HepG2 (cell line): Measurements from ENCODE around the gene NRGN. TPM values are rescaled to one million over a fixed set of nuclear protein-coding genes. Genes with fewer than 3 reads are reported as not detected.

Source experiments
- GLI4 ChIP-seq: sonication (generic); formaldehyde crosslinking; IDR thresholded peaks from 2 replicates; pipeline ENCODE4 v1.5.1; 2020; ENCODE audit warnings: missing genetic modification reagents, mild to moderate bottlenecking, moderate library complexity, borderline replicate concordance
- LCORL ChIP-seq, 2 experiments: fragments of 450-650 bp in 1 of 2; sonication (generic) in 1 of 2; formaldehyde crosslinking in 1 of 2; IDR thresholded peaks; 2 replicates each; pipeline versions ENCODE4 v1.5.0 to v1.6.1; 2017 to 2020; ENCODE audit warnings: antibody characterized with exemption in 1 of 2, missing genetic modification reagents in 1 of 2
- MIER3 ChIP-seq: IDR thresholded peaks from 2 replicates; pipeline ENCODE4 v1.6.1; 2016; ENCODE audit warnings: missing compliant biosample characterization, borderline replicate concordance
- MYPOP ChIP-seq: sonication (generic); formaldehyde crosslinking; IDR thresholded peaks from 2 replicates; pipeline ENCODE4 v1.8.1; 2023; ENCODE audit warnings: mild to moderate bottlenecking, moderate library complexity, missing genetic modification reagents
- MZF1 ChIP-seq: sonication (generic); formaldehyde crosslinking; IDR thresholded peaks from 2 replicates; pipeline ENCODE4 v1.8.1; 2023; ENCODE audit warnings: mild to moderate bottlenecking, missing genetic modification reagents, borderline replicate concordance
- NCOA2 ChIP-seq: sonication (generic); formaldehyde crosslinking; IDR thresholded peaks from 2 replicates; pipeline ENCODE4 v1.8.0; 2022; ENCODE audit warnings: inconsistent platforms
- NONO ChIP-seq, 2 experiments: fragments of 450-650 bp in 1 of 2; sonication (generic) in 1 of 2; formaldehyde crosslinking in 1 of 2; IDR thresholded peaks in 1 of 2; conservative IDR thresholded peaks in 1 of 2; 2 replicates each; pipeline versions ENCODE4 v1.6.1 to v1.8.0; 2017 to 2022; ENCODE audit warnings: mild to moderate bottlenecking in 1 of 2, missing genetic modification reagents in 1 of 2, moderate library complexity in 1 of 2
- NR2F6 ChIP-seq, 2 experiments: IDR thresholded peaks; 2 replicates each; pipeline ENCODE4 v1.6.1; 2016; ENCODE audit warnings: antibody characterized with exemption in 1 of 2, mild to moderate bottlenecking in 1 of 2
- POLR2G ChIP-seq: fragments of 200-400 bp; formaldehyde crosslinking; IDR thresholded peaks from 2 replicates; pipeline ENCODE4 v1.6.1; 2018; ENCODE audit warnings: mild to moderate bottlenecking, low read depth, low read length, moderate library complexity
- SMYD3 ChIP-seq: sonication (generic); formaldehyde crosslinking; IDR thresholded peaks from 2 replicates; pipeline ENCODE4 v1.8.1; 2023; ENCODE audit warnings: mild to moderate bottlenecking, missing genetic modification reagents
- SOX6 ChIP-seq, 2 experiments: fragments of 450-650 bp in 1 of 2; sonication (generic) in 1 of 2; formaldehyde crosslinking in 1 of 2; IDR thresholded peaks; 2 replicates each; pipeline versions ENCODE4 v1.4.0 to v1.6.1; 2017 to 2020; ENCODE audit warnings: antibody characterized with exemption in 1 of 2, mild to moderate bottlenecking in 1 of 2, missing genetic modification reagents in 1 of 2
- THAP11 ChIP-seq: IDR thresholded peaks from 2 replicates; pipeline ENCODE4 v1.6.1; 2016; ENCODE audit warnings: missing biosample characterization, missing genetic modification reagents
- TMF1 ChIP-seq: sonication (generic); formaldehyde crosslinking; IDR thresholded peaks from 2 replicates; pipeline ENCODE4 v1.8.1; 2022; ENCODE audit warnings: low read depth, missing genetic modification reagents
- XRCC5 ChIP-seq: fragments of 200-400 bp; formaldehyde crosslinking; optimal IDR thresholded peaks from 2 replicates; pipeline ENCODE3; 2017; ENCODE audit warnings: mild to moderate bottlenecking, low read length
- ZBTB7B ChIP-seq: sonication (generic); formaldehyde crosslinking; IDR thresholded peaks from 2 replicates; pipeline ENCODE4 v1.4.0; 2020; ENCODE audit warnings: missing genetic modification reagents
- polyA plus RNA-seq, 8 experiments: library from polyadenylated mRNA; depleted of rRNA in 3 of 8; stranded (reverse) in 7 of 8; unstranded in 1 of 8; fragments of >200 nt; fragmentation: Illumina TruSeq in 4 of 8; extraction: Trizol in 4 of 8; gene quantifications; 2 replicates each; pipeline versions ENCODE4 v1.2.1 to v1.2.3, GENCODE V29; 2011 to 2016; ENCODE audit warnings: low read depth in 4 of 8, missing spikeins in 1 of 8, mixed read lengths in 1 of 8; ENCODE audit not compliant: insufficient read depth in 1 of 8
- total RNA-seq, 5 experiments: library from RNA; depleted of rRNA; stranded (reverse); fragments of >200 nt; fragmentation: Illumina TruSeq; extraction: Trizol; gene quantifications; 2 replicates each; pipeline ENCODE4 v1.2.3, GENCODE V29; 2016; ENCODE audit warnings: low read depth in 1 of 5
- TF ChIP-seq, protein P1 (sequence below): sonication (generic); formaldehyde crosslinking; IDR thresholded peaks from 2 replicates; pipeline ENCODE4 v1.5.1; 2020; ENCODE audit warnings: mild to moderate bottlenecking, missing genetic modification reagents, borderline replicate concordance
- TF ChIP-seq, protein P2 (sequence below): sonication (generic); formaldehyde crosslinking; IDR thresholded peaks from 2 replicates; pipeline ENCODE4 v1.5.1; 2020; ENCODE audit warnings: mild to moderate bottlenecking, missing genetic modification reagents, moderate library complexity

NRGN gene
- total and polyA plus RNA-seq, 2 of the 13 experiments (the other 11 are each of a cell fraction or from before 2014, with no cell fraction given) = 0.22 TPM; not detected in 1

- TF ChIP-seq, protein P1, sequence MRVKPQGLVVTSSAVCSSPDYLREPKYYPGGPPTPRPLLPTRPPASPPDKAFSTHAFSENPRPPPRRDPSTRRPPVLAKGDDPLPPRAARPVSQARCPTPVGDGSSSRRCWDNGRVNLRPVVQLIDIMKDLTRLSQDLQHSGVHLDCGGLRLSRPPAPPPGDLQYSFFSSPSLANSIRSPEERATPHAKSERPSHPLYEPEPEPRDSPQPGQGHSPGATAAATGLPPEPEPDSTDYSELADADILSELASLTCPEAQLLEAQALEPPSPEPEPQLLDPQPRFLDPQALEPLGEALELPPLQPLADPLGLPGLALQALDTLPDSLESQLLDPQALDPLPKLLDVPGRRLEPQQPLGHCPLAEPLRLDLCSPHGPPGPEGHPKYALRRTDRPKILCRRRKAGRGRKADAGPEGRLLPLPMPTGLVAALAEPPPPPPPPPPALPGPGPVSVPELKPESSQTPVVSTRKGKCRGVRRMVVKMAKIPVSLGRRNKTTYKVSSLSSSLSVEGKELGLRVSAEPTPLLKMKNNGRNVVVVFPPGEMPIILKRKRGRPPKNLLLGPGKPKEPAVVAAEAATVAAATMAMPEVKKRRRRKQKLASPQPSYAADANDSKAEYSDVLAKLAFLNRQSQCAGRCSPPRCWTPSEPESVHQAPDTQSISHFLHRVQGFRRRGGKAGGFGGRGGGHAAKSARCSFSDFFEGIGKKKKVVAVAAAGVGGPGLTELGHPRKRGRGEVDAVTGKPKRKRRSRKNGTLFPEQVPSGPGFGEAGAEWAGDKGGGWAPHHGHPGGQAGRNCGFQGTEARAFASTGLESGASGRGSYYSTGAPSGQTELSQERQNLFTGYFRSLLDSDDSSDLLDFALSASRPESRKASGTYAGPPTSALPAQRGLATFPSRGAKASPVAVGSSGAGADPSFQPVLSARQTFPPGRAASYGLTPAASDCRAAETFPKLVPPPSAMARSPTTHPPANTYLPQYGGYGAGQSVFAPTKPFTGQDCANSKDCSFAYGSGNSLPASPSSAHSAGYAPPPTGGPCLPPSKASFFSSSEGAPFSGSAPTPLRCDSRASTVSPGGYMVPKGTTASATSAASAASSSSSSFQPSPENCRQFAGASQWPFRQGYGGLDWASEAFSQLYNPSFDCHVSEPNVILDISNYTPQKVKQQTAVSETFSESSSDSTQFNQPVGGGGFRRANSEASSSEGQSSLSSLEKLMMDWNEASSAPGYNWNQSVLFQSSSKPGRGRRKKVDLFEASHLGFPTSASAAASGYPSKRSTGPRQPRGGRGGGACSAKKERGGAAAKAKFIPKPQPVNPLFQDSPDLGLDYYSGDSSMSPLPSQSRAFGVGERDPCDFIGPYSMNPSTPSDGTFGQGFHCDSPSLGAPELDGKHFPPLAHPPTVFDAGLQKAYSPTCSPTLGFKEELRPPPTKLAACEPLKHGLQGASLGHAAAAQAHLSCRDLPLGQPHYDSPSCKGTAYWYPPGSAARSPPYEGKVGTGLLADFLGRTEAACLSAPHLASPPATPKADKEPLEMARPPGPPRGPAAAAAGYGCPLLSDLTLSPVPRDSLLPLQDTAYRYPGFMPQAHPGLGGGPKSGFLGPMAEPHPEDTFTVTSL (CRISPR knock-in tag) = no peak
- TF ChIP-seq GLI4 (no peak), NCOA2 (CRISPR knock-in tag) (no peak), SMYD3 (no peak), MZF1 (CRISPR knock-in tag) (no peak), THAP11 (CRISPR knock-in tag) (no peak), SOX6 (IDR thresholded peaks at IDR 0.05) (no peak), SOX6 (CRISPR knock-in tag; IDR thresholded peaks at IDR 0.05) (peak; percentile 39), NONO (IDR thresholded peaks at IDR 0.05) (no peak), NONO (CRISPR knock-in tag; conservative IDR thresholded peaks at IDR 0.05) (no peak), POLR2G (peak; percentile 17; the same call in 1 of the 2 replicates), LCORL (IDR thresholded peaks at IDR 0.05) (no peak), LCORL (CRISPR knock-in tag; IDR thresholded peaks at IDR 0.05) (0 out of 2 replicates have a peak, but pooled peaks have one; percentile 46), MYPOP (CRISPR knock-in tag) (0 out of 2 replicates have a peak, but pooled peaks have one; percentile 19), MIER3 (CRISPR knock-in tag) (no peak), TMF1 (no peak), NR2F6 (IDR thresholded peaks at IDR 0.05) (no peak; the same call in 1 of the 2 replicates), NR2F6 (CRISPR knock-in tag; IDR thresholded peaks at IDR 0.05) (0 out of 2 replicates have a peak, but pooled peaks have one; percentile 11), ZBTB7B (CRISPR knock-in tag) (peak; percentile 68), XRCC5 (peak; percentile 60)
- TF ChIP-seq, protein P2, sequence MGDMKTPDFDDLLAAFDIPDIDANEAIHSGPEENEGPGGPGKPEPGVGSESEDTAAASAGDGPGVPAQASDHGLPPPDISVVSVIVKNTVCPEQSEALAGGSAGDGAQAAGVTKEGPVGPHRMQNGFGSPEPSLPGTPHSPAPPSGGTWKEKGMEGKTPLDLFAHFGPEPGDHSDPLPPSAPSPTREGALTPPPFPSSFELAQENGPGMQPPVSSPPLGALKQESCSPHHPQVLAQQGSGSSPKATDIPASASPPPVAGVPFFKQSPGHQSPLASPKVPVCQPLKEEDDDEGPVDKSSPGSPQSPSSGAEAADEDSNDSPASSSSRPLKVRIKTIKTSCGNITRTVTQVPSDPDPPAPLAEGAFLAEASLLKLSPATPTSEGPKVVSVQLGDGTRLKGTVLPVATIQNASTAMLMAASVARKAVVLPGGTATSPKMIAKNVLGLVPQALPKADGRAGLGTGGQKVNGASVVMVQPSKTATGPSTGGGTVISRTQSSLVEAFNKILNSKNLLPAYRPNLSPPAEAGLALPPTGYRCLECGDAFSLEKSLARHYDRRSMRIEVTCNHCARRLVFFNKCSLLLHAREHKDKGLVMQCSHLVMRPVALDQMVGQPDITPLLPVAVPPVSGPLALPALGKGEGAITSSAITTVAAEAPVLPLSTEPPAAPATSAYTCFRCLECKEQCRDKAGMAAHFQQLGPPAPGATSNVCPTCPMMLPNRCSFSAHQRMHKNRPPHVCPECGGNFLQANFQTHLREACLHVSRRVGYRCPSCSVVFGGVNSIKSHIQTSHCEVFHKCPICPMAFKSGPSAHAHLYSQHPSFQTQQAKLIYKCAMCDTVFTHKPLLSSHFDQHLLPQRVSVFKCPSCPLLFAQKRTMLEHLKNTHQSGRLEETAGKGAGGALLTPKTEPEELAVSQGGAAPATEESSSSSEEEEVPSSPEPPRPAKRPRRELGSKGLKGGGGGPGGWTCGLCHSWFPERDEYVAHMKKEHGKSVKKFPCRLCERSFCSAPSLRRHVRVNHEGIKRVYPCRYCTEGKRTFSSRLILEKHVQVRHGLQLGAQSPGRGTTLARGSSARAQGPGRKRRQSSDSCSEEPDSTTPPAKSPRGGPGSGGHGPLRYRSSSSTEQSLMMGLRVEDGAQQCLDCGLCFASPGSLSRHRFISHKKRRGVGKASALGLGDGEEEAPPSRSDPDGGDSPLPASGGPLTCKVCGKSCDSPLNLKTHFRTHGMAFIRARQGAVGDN (CRISPR knock-in tag) = peak; percentile 15; the same call in 1 of the 2 replicates
Observed at GRCh38 chr11:124763156-124763947, 23.6 kb downstream of the NRGN start (continued).
